ENCODE results near the gene NME4.

Gene NME4

GRCh38 chr16:363110-363765 is 33.8 kb upstream of the NME4 start:
- in situ Hi-C loops (cut with HindIII; ENCODE audit: low sequenced_read_pairs) = no loop called here

- in situ Hi-C loops (cut with HindIII; ENCODE audit: low sequenced_read_pairs) = no loop called here
Measured at GRCh38 chr16:363766-364490, 33.1 kb upstream of the NME4 start.

GRCh38 chr16:364595-365491 is 32.2 kb upstream of the NME4 start:
- in situ Hi-C loops (cut with HindIII; ENCODE audit: low sequenced_read_pairs) = no loop called here

- in situ Hi-C loops (cut with HindIII; ENCODE audit: low sequenced_read_pairs) = no loop called here
Measured at GRCh38 chr16:366476-366875, 30.5 kb upstream of the NME4 start.

GRCh38 chr16:367333-367903 is 29.6 kb upstream of the NME4 start:
- in situ Hi-C loops (cut with HindIII; ENCODE audit: low sequenced_read_pairs) = no loop called here

GRCh38 chr16:368388-369158 is 28.4 kb upstream of the NME4 start:
- in situ Hi-C loops (cut with HindIII; ENCODE audit: low sequenced_read_pairs) = no loop called here

- in situ Hi-C loops (cut with HindIII; ENCODE audit: low sequenced_read_pairs) = no loop called here
Measured at GRCh38 chr16:369275-369865, 27.6 kb upstream of the NME4 start.

- in situ Hi-C loops (cut with HindIII; ENCODE audit: low sequenced_read_pairs) = no loop called here
Measured at GRCh38 chr16:369866-370436, 27.0 kb upstream of the NME4 start.

GRCh38 chr16:370443-370842 is 26.6 kb upstream of the NME4 start, which contains the start of gene MRPL28:
Gene MRPL28 (minus strand): TSS chr16:370538. CDS start chr16:370218, 320 bp downstream.
- in situ Hi-C loops (cut with HindIII; ENCODE audit: low sequenced_read_pairs) = no loop called here

- in situ Hi-C loops (cut with HindIII; ENCODE audit: low sequenced_read_pairs) = no loop called here
Measured at GRCh38 chr16:370979-371514, 26.0 kb upstream of the NME4 start.

GRCh38 chr16:371515-372301 is 25.3 kb upstream of the NME4 start:
- in situ Hi-C loops (cut with HindIII; ENCODE audit: low sequenced_read_pairs) = no loop called here

- in situ Hi-C loops (cut with HindIII; ENCODE audit: low sequenced_read_pairs) = no loop called here
Measured at GRCh38 chr16:372302-372983, 24.6 kb upstream of the NME4 start.

- in situ Hi-C loops (cut with HindIII; ENCODE audit: low sequenced_read_pairs) = no loop called here
Measured at GRCh38 chr16:373020-373598, 23.9 kb upstream of the NME4 start.

- in situ Hi-C loops (cut with HindIII; ENCODE audit: low sequenced_read_pairs) = no loop called here
Measured at GRCh38 chr16:373848-374615, 23.0 kb upstream of the NME4 start.

- in situ Hi-C loops (cut with HindIII; ENCODE audit: low sequenced_read_pairs) = no loop called here
Measured at GRCh38 chr16:374616-374926, 22.4 kb upstream of the NME4 start.

GRCh38 chr16:375212-375611 is 21.8 kb upstream of the NME4 start:
- in situ Hi-C loops (cut with HindIII; ENCODE audit: low sequenced_read_pairs) = no loop called here
